Heart left ventricle (tissue), 16 donors: Measurements from ENCODE around the gene LIN7B. TPM values are rescaled to one million over a fixed set of nuclear protein-coding genes. Genes with fewer than 3 reads are reported as not detected.
"Not testable (repeated sequence)": the region's sequence is repeated elsewhere in the genome, so short reads cannot be mapped to it uniquely, and the experiment has no call there.

ENCODE experiments used
- ATAC-seq, 4 donors: fragments of 200-7000 bp; cut with Tn5 transposase; one replicate each; pipeline ENCODE4 v1.9.1; 2020 to 2022; ENCODE audit warnings: moderate library complexity in 4 of 4, mild to moderate bottlenecking in 3 of 4, moderate number of reproducible peaks in 1 of 4
- DNase-seq, 5 donors: peaks; one replicate each; pipeline ENCODE4 v3.0.0-alpha.2; 2020
- H3K27ac ChIP-seq, 12 donors: fragments of 200-600 bp; sonication (generic) in 4 of 12; one replicate each; pipeline versions ENCODE4 v1.5.0 to v1.8.0; 2016 to 2022; ENCODE audit warnings: mild to moderate bottlenecking in 2 of 12
- H3K27me3 ChIP-seq, 9 donors: fragments of 200-600 bp; sonication (generic) in 2 of 9; one replicate each; pipeline versions ENCODE4 v1.5.1 to v1.8.0; 2016 to 2022; ENCODE audit warnings: mild to moderate bottlenecking in 3 of 9
- H3K36me3 ChIP-seq, 9 donors: fragments of 200-600 bp; sonication (generic) in 2 of 9; one replicate each; pipeline versions ENCODE4 v1.5.0 to v1.8.0; 2018 to 2022; ENCODE audit warnings: mild to moderate bottlenecking in 2 of 9
- H3K4me1 ChIP-seq, 12 donors: fragments of 200-600 bp; sonication (generic) in 4 of 12; one replicate each; pipeline versions ENCODE4 v1.5.0 to v1.8.0; 2016 to 2022; ENCODE audit warnings: mild to moderate bottlenecking in 3 of 12
- H3K4me3 ChIP-seq, 12 donors: fragments of 200-600 bp; sonication (generic) in 4 of 12; one replicate each; pipeline versions ENCODE4 v1.5.0 to v1.8.0; 2017 to 2022; ENCODE audit warnings: mild to moderate bottlenecking in 9 of 12, moderate library complexity in 4 of 12
- H3K9me3 ChIP-seq, 12 donors: fragments of 200-600 bp; sonication (generic) in 4 of 12; one replicate each; pipeline versions ENCODE4 v1.5.0 to v1.8.0; 2016 to 2022; ENCODE audit warnings: mild to moderate bottlenecking in 1 of 12
- POLR2A ChIP-seq, 2 donors: fragments of 450-650 bp; IDR thresholded peaks; one replicate each; pipeline ENCODE4 v1.6.1; 2017; ENCODE audit warnings: antibody characterized with exemption in 2 of 2, mild to moderate bottlenecking in 2 of 2, moderate library complexity in 2 of 2
- WGBS, 4 donors: extraction: QIAGEN DNeasy Blood & Tissue Kit in 2 of 4; methylation state at CpG; one replicate each; pipeline versions ENCODE4 v1.1.5 to v1.1.7; 2013 to 2018; 5-methylcytosine and 5-hydroxymethylcytosine counted together
- intact Hi-C, 10 donors: fragments of 100-400 bp; cut with DNase I; formaldehyde crosslinking; loops; one replicate each; pipeline versions ENCODE4 v1.11.1 to v1.14.2; 2022
- polyA plus RNA-seq, 2 donors: library from polyadenylated mRNA; stranded (reverse); fragments of 200-250 nt; gene quantifications; one replicate each; pipeline ENCODE4 v1.2.3, GENCODE V29; 2013
- total RNA-seq, 9 donors: library from RNA; depleted of rRNA in 2 of 9; stranded (reverse); fragments of >200 nt in 2 of 9; fragmentation: NEBNext Ultra II Directional in 3 of 9; extraction: Animal tissue kit (Norgen Biotek cat#: 25700) in 3 of 9; gene quantifications; one replicate each; pipeline versions ENCODE4 v1.1.0 to v1.2.4, GENCODE V29; 2016 to 2023
- TF ChIP-seq, protein P1 (sequence below), 12 donors: fragments of 200-600 bp; sonication (generic) in 4 of 12; IDR thresholded peaks; one replicate each; pipeline versions ENCODE4 v1.5.0 to v1.8.0; 2018 to 2022; ENCODE audit warnings: antibody characterized with exemption in 12 of 12, mild to moderate bottlenecking in 5 of 12
- donor health status: ischemic (EF 13 %, LVEDD 7.1; RV severe dilation, severe dysfunction).
- donor health status: healthy with polysubstance abuse.
- donor health status: DM: no; HTN: yes; CAD: no.
- donor health status: DM: no; HTN: no; CAD: no.
- donor health status: ischemic (EF 25% LVEDD 6.9; RV normal size, moderate dysfunction).
- donor health status: ischemic (EF 25% LVEDD 5.7; RV mildly dilated, moderate dysfunction).
- donor health status: healthy.
- donor health status: DM: yes; HTN: yes; CAD: no.
- donor health status: ischemic (EF 35%, LVEDD 5.7; RV mildly dilated, moderate dysfunction).
- donor health status: nonischemic (EF 11% LVEDD 7.7; RV severe dilation, severe dysfunction).
- donor health status: DM: yes; HTN: yes; CAD: no.
- donor health status: PGD.
- donor health status: ischemic (EF 29% LVEDD 5.4; RV normal size, mild dysfunction).
- donor health status: nonischemic (EF 23%, LVEDD 6.1; RV moderate dilation, normal function).

LIN7B gene
- total and polyA plus RNA-seq, 11 donors, result 12.6 to 55.8 (median 22.6) TPM

DNA sequence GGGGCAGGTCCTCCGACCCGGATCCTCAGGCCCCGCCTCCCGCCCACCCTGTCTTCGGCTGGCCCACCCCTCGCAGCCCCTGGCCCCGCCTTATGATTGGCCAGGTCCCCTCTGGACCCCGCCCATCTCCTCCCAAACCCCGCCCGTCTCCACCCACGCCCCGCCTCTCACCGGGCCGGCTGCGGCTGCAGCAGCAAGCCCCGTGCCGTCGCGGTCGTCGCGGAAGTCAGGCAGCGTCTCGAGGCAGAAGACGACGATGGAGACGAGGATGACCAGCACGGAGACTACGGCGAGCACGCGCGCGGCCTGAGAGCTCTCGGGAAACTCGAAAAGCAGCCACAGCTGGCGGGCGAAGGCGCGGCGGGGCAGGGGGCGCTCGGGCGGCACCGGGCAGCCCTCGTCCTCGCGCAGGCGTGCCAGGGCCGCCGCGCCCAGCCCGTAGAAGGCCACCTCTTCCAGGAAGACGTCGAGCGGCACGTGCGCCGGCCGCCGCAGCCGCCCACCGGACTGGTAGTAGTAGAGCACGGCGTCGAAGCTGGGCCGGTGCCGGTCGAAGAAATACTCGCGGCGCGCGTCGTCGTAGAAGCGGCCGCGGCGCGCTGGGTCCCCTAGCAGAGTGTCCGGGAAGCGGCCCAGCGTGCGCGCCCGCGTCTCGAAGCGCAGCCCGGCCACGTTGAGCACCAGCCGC is 42.2 kb upstream of the LIN7B start:
- Histone ChIP-seq H3K4me1 (peaks cover 0 to 20% (median 1%) of the 10 kb centered on the region in 12 donors), H3K36me3 (no peaks in the 10 kb centered on the region), H3K9me3 (no peaks in the 10 kb centered on the region), H3K27ac (no peak overlapping the region), H3K27me3 (peaks cover 9 to 71% (median 28%) of the 10 kb centered on the region in 9 donors), H3K4me3 (peak overlapping the region in 2 of 12 donors; percentile 19 to 40)
- DNase-seq, result no peak
- ATAC-seq, result no peak
- intact Hi-C loops, result no loop called here
- 2 to 5% (median 4%) methylated on average over 28 to 93 of the region's 93 CpGs for WGBS, 4 donors
- TF ChIP-seq, protein P1, sequence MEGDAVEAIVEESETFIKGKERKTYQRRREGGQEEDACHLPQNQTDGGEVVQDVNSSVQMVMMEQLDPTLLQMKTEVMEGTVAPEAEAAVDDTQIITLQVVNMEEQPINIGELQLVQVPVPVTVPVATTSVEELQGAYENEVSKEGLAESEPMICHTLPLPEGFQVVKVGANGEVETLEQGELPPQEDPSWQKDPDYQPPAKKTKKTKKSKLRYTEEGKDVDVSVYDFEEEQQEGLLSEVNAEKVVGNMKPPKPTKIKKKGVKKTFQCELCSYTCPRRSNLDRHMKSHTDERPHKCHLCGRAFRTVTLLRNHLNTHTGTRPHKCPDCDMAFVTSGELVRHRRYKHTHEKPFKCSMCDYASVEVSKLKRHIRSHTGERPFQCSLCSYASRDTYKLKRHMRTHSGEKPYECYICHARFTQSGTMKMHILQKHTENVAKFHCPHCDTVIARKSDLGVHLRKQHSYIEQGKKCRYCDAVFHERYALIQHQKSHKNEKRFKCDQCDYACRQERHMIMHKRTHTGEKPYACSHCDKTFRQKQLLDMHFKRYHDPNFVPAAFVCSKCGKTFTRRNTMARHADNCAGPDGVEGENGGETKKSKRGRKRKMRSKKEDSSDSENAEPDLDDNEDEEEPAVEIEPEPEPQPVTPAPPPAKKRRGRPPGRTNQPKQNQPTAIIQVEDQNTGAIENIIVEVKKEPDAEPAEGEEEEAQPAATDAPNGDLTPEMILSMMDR (IDR thresholded peaks at IDR 0.05), result no peak
- no peak for TF ChIP-seq POLR2A (IDR thresholded peaks at IDR 0.05)

DNA sequence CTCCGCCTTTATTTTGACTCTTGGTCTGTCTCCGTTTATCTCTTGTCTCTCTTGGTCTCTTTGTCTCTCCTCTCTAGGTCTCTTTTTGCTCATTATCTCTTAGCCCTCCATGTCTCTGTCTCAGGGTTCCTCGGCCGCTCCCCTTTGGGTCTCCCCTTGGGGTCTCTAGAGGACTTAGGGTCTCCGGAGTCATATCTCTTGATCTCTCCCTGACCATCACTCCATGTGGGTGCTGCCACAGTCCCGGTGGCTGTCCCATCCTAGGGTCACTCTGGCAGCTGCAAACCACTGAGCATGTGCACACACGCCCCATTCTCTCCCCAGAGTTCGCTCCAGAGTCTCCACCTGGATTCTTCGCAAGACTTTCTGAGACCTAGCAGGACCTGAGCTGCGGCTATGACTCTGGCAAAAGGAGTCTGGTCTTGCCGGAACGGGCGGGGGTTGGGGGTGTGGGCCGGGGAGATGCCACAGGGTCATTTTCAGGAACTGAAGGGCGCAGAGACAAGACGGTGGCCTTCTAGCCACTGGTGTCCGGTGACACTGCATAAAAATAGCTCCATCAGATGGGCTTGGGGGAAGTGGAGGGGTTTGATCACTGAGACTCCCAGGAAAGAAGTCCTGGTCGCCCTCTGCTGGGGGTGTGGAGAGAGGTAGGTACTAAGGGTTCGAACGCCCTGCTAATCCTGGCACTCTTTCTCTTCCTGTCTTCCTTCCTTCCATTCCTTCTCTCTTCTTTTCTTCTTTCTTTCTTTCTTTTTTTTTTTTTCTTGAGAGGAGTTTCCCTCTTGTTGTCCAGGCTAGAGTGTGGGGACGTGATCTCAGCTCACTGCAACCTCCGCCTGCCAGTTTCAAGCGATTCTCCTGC is 40.4 kb upstream of the LIN7B start:
- intact Hi-C loops, result loop anchor here in 1 of 10 donors (2.0 kb wide), 1 partner anchor 135 kb away; no protein-coding TSS in a partner anchor

DNA sequence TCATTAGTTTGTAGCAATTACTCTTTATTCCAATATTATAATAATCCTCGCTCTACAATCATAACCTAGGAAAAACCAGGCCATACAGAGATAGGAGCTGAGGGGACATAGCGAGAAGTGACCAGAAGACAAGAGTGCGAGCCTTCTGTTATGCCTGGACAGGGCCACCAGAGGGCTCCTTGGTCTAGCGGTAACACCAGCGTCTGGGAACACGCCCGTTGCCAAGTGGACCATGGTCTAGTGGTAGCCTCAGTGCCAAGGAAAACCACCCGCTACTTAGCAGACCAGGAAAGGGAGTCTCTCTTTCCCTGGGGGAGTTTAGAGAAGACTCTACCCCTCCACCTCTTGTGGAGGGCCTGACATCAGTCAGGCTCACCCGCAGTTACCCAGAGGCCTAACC is 39.3 kb upstream of the LIN7B start:
- intact Hi-C loops, result loop anchor here in 1 of 10 donors (1.0 to 2.0 kb wide), 2 partner anchors 70 to 134 kb away; no protein-coding TSS in a partner anchor
- 13 to 17% (median 15%) methylated on average over 7 to 9 of the region's 9 CpGs for WGBS, 4 donors
- H3K27ac ChIP-seq, H3K9me3 ChIP-seq, H3K4me3 ChIP-seq, H3K36me3 ChIP-seq: not testable (repeated sequence)
- TF ChIP-seq, protein P1 (IDR thresholded peaks at IDR 0.05), result peak; percentile 47 to 75 (median 69)
- Histone ChIP-seq H3K4me1 (peaks cover 0 to 20% (median 1%) of the 10 kb centered on the region in 12 donors), H3K27me3 (peaks cover 9 to 47% (median 24%) of the 10 kb centered on the region in 9 donors)
- ATAC-seq (peak in 2 of 4 donors; percentile 51 to 56), DNase-seq (peak; percentile 63 to 84 (median 79))

More for the DNA sequence above, 40.4 kb upstream of the LIN7B start:
- no peaks in the 10 kb centered on the region for H3K9me3 ChIP-seq
- 46 to 53% (median 51%) methylated on average over 23 of the region's 23 CpGs for WGBS, 4 donors
- H3K4me3 ChIP-seq, result no peak overlapping the region
- no peak overlapping the region for H3K27ac ChIP-seq
- DNase-seq (no peak), ATAC-seq (peak in 3 of 4 donors; percentile 50 to 77 (median 60))
- peaks cover 0 to 20% (median 1%) of the 10 kb centered on the region in 12 donors for H3K4me1 ChIP-seq
- no peaks in the 10 kb centered on the region for H3K36me3 ChIP-seq
- TF ChIP-seq, protein P1 (IDR thresholded peaks at IDR 0.05), result peak in 2 of 12 donors; percentile 9 to 14
- TF ChIP-seq POLR2A (IDR thresholded peaks at IDR 0.05), result no peak
- peaks cover 9 to 59% (median 24%) of the 10 kb centered on the region in 9 donors for H3K27me3 ChIP-seq

GRCh38 chr19:49080392-49080791 is 33.8 kb upstream of the LIN7B start:
- DNase-seq (no peak), ATAC-seq (no peak)
- H3K9me3 ChIP-seq, result no peaks in the 10 kb centered on the region
- no peak overlapping the region for H3K4me3 ChIP-seq
- no peak for TF ChIP-seq POLR2A (IDR thresholded peaks at IDR 0.05)
- TF ChIP-seq, protein P1 (IDR thresholded peaks at IDR 0.05), result no peak
- H3K27ac ChIP-seq, result no peak overlapping the region
- intact Hi-C loops, result no loop called here
- H3K27me3 ChIP-seq, result peaks cover 0 to 3% (median 0%) of the 10 kb centered on the region in 9 donors
- peaks cover 0 to 7% (median 5%) of the 10 kb centered on the region in 12 donors for H3K4me1 ChIP-seq
- H3K36me3 ChIP-seq, result no peaks in the 10 kb centered on the region
- 77 to 94% (median 91%) methylated on average over 4 of the region's 4 CpGs for WGBS, 4 donors
